ENCODE measurements around the gene HAND1. TPM values are rescaled to one million over a fixed set of nuclear protein-coding genes. Genes with fewer than 3 reads are reported as not detected.
A peak's percentile ranks its signal among the peaks of the same experiment; 100 is the strongest.

HAND1 gene
- total and polyA plus RNA-seq, 12 donors, result 0.94 to 6.8 (median 2.4) TPM; not detected in 5

DNA sequence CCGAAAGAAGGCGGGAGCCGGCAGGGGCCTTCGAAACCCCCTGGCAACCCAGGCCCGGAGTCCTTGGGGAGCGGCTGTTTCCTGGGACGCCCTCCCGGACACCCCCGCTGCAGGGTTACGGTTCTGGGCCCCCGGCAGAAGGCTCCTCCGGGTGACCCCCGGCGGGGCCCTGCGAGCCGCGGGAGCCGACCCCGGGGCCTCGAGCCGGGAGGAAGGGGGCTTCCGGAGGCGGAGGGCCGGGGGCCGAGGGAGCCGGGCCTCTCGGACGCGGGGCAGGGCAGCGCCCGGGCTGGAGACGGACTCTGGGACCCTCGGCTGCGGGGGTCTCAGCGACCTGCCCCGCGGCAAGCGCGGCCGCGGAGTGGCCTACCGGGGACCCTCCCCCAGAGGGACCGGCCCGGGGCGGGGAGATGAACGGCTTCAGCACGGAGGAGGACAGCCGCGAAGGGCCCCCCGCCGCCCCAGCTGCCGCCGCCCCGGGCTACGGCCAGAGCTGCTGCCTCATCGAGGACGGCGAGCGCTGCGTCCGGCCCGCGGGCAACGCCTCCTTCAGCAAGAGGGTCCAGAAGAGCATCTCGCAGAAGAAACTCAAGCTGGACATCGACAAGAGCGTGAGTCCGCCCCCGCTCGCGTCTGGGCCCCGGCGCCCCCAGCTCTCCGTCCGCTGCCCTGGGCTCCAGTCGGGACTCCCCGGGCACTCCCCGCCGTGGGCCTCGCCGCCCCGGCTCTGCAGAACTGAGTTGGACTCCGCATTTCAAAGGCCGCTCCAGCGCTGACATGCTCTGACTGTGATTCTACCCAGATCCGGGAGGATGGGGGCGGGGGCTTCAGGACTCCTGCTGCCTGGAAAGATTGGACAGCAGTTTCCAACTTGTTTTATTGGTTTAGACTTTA is 31.6 kb downstream of the HAND1 start:
- peak overlapping the region; percentile 37 to 85 (median 80) for H3K4me3 ChIP-seq
- peaks cover 3 to 34% of the 10 kb centered on the region in 2 donors for H3K4me1 ChIP-seq (replicated peaks in 1 of 2)
- H3K27me3 ChIP-seq, result no peaks in the 10 kb centered on the region
- intact Hi-C loops (cut with DNase I), result no loop called here
- peak; percentile 49 to 81 (median 72) for DNase-seq
- H3K27ac ChIP-seq, result peak overlapping the region in 4 of 5 donors; percentile 58 to 82 (median 67)
- peak in 1 of 2 donors; percentile 31 for TF ChIP-seq POLR2A (IDR thresholded peaks at IDR 0.05)
- TF ChIP-seq CTCF (IDR thresholded peaks at IDR 0.05), result no peak
- no peaks in the 10 kb centered on the region for H3K9me3 ChIP-seq (replicated peaks in 1 of 3)
- 0% methylated on average over 5 to 87 of the region's 87 CpGs for WGBS, 4 donors
- peaks cover 0 to 8% of the 10 kb centered on the region in 2 donors for H3K36me3 ChIP-seq (replicated peaks in 1 of 2)

DNA sequence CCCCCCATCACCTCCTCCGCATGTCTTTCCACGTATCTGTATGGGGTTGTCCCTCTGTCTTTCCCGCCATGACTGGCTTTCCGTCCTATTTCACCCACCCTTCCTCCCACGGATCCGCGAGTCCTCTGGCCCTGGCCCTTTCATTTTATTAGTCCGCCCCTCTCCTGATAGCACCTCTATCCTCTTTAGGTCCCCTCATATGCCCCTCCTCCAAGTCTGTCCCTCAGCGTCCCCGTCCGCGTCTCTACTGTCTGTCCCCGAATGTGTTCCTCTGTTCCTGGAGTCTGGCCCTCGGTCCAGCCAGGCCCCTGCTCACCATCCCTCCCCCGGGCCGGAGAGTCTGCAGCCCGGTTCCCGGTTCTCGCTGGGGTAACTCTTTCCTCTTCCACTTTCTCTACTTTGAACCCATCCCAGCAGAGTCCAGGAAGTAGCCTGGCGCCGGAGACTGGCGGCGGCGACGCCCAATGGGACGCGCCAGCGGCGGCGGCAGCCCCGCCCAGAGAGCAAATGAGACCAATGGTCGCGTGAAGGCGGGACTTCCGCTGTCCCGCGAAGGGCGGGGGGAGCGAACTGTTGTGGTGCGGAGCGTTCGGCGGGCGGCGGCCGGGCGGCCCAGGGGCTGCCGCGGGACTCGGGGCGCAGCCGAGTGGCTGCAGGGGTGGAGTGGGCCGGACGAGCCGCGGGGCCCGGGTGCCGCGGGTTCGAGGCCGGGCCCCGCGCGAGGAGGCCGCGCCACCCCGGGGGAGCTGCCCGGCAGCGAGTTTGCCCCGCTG is 32.4 kb downstream of the HAND1 start, which contains the start of gene SAP30L:
Gene SAP30L (plus strand): TSS at position 576 of the 773 bp plus-strand sequence. CDS start 608 bp downstream, outside the sequence.
- peaks cover 3 to 34% of the 10 kb centered on the region in 2 donors for H3K4me1 ChIP-seq (replicated peaks in 1 of 2)
- WGBS, 4 donors, result 0 to 1% (median 0%) methylated on average over 34 to 70 of the region's 70 CpGs
- intact Hi-C loops (cut with DNase I), result no loop called here

GRCh38 chr5:154444556-154445421 is 33.2 kb downstream of the HAND1 start:
- DNase-seq, result peak in 3 of 7 donors; percentile 15 to 19 (median 17)
- TF ChIP-seq CTCF (IDR thresholded peaks at IDR 0.05), result no peak
- TF ChIP-seq POLR2A (IDR thresholded peaks at IDR 0.05), result no peak
- WGBS, 4 donors, result 4 to 7% (median 5%) methylated on average over 26 to 30 of the region's 30 CpGs
- peaks cover 0 to 19% of the 10 kb centered on the region in 2 donors for H3K36me3 ChIP-seq (replicated peaks in 1 of 2)
- H3K4me3 ChIP-seq, result peak overlapping the region; percentile 10 to 85 (median 81)
- peak overlapping the region in 3 of 5 donors; percentile 47 to 81 (median 76) for H3K27ac ChIP-seq
- no peaks in the 10 kb centered on the region for H3K27me3 ChIP-seq
- intact Hi-C loops (cut with DNase I), result no loop called here
- peaks cover 3 to 34% of the 10 kb centered on the region in 2 donors for H3K4me1 ChIP-seq (replicated peaks in 1 of 2)
- no peaks in the 10 kb centered on the region for H3K9me3 ChIP-seq (replicated peaks in 1 of 3)

More for the DNA sequence above, 32.4 kb downstream of the HAND1 start, which contains the start of gene SAP30L:
- TF ChIP-seq CTCF (IDR thresholded peaks at IDR 0.05) (no peak), POLR2A (IDR thresholded peaks at IDR 0.05) (peak; percentile 34 to 93)
- Histone ChIP-seq H3K4me3 (peak within 1 kb of the TSS; percentile 78 to 85 (median 82)), H3K36me3 (replicated peaks in 1 of 2) (peaks cover 0 to 11% of the 10 kb centered on the region in 2 donors), H3K27me3 (no peaks in the 10 kb centered on the region), H3K9me3 (replicated peaks in 1 of 3) (no peaks in the 10 kb centered on the region), H3K27ac (peak within 1 kb of the TSS; percentile 3 to 82 (median 67))
- peak; percentile 91 to 99 (median 96) for DNase-seq

Data from adrenal gland (tissue), 12 donors.